Measurements from ENCODE around the gene MMP24.
"Not testable (repeated sequence)": the region's sequence is repeated elsewhere in the genome, so short reads cannot be mapped to it uniquely, and the experiment has no call there.

MMP24 gene

GRCh38 chr20:35226126-35226883 is at the start of gene MMP24:
MMP24 (plus strand) TSS chr20:35226690; CDS start chr20:35226739, 49 bp downstream.
- DNase-seq = no peak

- DNase-seq = no peak
Measured at GRCh38 chr20:35179292-35180212, 46.9 kb upstream of the MMP24 start.

- no peak for DNase-seq
Measured at GRCh38 chr20:35180266-35180665, 46.2 kb upstream of the MMP24 start.

- DNase-seq = no peak
Measured at GRCh38 chr20:35181731-35182130, 44.8 kb upstream of the MMP24 start.

- DNase-seq = not testable (repeated sequence)
Measured at GRCh38 chr20:35186691-35187289, 39.7 kb upstream of the MMP24 start.

- no peak for DNase-seq
Measured at GRCh38 chr20:35187584-35188190, 38.8 kb upstream of the MMP24 start.

DNA sequence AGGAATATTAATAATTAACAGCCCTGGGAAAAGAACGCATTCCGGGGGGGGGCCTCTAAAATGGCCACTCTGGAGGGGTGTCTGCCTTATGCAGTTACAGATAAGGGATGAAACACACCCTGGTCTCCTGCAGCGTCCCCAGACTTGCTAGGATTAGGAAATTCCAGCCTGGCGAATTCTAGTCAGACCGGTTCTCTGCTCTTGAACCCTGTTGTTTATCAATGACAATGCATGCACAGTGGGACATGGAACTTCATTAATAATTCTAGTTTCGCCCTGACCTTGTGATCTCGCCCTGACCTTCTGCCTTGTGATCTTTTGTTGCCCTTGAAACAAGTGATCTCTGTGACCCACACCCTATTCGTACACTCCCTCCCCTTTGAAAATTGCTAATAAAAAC is 37.3 kb upstream of the MMP24 start:
- DNase-seq = not testable (repeated sequence)

GRCh38 chr20:35190556-35190955 is 35.9 kb upstream of the MMP24 start:
- DNase-seq = no peak

- DNase-seq = no peak
Measured at GRCh38 chr20:35191419-35192117, 34.9 kb upstream of the MMP24 start.

DNA sequence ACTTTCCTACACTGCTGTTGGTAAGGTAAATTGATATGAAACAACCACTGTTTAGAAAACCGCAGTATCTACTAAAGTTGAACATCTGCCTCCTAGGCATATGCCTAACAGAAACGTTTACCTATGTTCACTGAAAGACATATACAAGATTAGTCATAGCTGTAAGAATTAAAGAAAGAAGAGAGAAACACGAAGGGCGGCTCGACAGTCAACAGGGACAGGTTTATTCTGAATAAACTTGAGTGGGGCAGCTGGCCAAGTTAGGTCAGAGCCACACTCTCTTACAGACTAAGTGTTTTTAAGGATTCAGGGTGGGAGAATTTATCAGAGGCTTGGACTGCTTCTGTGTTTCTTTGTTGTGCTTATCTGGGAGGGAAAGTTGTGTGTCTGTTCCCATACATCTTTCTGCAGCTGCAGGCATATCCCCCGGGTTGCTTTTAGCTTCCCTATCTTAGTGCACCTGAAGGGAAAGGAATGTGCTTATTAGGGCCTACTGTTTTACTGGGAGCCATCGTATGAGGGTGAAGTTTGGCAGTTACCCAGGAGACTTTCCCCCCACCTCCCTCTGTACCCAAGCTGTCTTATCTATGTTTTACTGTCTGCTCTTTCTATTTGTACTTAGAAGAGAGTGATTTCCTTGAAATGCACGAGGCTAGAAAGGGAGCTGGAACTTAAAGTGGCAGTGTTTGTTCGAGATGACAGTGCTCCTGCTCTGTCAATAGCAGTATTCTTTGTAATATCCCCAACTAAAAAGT is 34.2 kb upstream of the MMP24 start:
- no peak for DNase-seq

GRCh38 chr20:35193031-35193791 is 33.3 kb upstream of the MMP24 start:
- not testable (repeated sequence) for DNase-seq

DNA sequence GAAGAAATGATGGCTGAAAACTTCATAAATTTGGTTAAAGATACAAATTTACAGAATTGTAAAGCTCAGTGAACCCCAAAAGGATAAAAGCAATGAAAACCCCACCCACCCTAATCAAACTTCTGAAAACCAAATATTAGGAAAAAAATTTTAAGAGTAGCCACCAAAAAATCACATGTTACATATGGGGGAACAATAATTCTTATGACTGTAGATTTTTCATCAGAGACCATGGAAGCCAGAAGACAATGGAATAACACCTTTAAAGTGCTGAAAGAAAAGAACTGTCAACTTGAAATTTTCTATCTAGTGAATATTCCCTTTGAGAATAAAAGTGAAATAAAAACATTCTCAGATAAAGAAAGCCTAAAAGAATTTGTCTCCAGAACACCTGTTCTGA is 30.2 kb upstream of the MMP24 start:
- DNase-seq = no peak

DNA sequence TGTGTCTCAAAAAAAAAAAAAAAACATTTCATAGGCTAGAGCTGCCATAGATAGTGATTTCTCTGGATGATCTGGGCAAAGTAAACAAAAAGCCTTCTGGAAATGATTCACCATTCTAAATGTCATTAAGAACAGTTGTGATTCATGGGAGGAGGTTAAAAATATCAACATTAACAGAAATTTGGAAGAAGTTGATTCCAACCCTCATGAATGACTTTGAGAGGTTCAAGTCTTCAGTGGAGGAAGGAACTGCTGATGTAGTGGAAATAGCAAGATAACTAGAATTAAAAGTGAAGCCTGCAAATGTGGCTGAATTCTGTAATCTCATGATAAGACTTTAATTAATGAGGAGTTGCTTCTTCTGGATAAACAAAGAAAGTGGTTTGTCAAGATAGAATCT is 26.8 kb upstream of the MMP24 start:
- no peak for DNase-seq

DNA sequence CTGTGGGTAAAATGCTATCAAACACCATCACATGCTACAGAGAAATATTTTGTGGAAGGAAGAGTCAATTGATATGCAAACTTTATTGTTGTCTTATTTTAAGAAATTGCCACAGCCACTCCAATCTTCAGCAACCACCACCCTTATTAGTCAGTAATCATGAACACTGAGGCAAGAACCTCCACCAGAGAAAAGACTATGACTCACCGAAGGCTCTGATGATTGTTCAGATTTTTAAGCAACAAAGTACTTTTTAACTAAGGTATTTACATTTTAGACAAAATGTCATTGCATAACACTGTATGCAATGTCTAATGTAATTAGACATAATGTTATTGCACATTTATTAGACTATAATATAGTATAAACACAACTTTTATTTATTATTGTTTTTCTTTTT is 26.2 kb upstream of the MMP24 start:
- DNase-seq = no peak

- not testable (repeated sequence) for DNase-seq
Measured at GRCh38 chr20:35201467-35201866, 25.0 kb upstream of the MMP24 start.

- DNase-seq = no peak
Measured at GRCh38 chr20:35206802-35207201, 19.7 kb upstream of the MMP24 start.

DNA sequence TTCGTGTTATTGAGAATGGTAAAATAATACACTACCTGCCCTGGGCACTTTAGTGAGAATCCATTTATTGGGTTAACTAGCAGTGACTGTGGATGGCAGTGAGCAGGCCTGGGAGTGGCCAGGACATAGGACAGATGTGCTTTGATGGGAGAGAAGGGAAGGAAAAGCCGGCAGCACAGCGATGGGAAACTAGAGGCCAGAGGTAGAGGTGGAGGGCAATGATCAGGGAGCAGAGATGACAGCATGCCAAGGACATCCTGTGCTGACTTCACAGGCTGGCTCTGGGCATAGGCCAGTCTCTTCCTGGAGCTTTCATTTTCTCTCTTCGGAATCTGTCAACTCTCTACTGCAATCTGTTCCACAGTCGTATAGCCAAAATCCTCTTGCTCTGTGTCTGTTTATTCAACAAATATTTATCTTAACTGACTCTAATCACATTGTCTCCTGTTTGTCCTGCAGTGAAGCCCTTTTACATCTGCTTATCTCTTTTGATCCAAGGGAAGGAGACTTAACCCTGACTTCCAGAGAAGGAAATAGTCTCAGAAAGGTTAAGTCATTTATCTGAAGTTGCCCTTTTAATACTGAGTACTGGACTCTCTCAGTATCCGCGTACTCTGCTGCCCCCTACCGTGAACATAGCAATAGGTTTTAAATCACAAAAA is 18.4 kb upstream of the MMP24 start:
- DNase-seq = peak; percentile 74

- no peak for DNase-seq
Measured at GRCh38 chr20:35215066-35215956, 11.2 kb upstream of the MMP24 start.

- DNase-seq = no peak
Measured at GRCh38 chr20:35216541-35216940, 9.9 kb upstream of the MMP24 start.

All from activated CD4-positive, alpha-beta T cell treated with anti-CD3 and anti-CD28 coated beads, Interleukin-2, amount 50 U/mL, for 1 hour (primary cell).